Mesodermal cell (in vitro differentiated cells): ENCODE measurements around the gene JARID2.

Experiments used
- H3K27ac ChIP-seq: 2 replicates; pipeline ENCODE4 v1.7.0; 2013; ENCODE audit warnings: mild to moderate bottlenecking, low read depth, low read length, moderate library complexity; ENCODE audit not compliant: severe bottlenecking
- H3K36me3 ChIP-seq: 2 replicates; pipeline ENCODE4 v1.7.1; 2013; ENCODE audit warnings: mild to moderate bottlenecking, low read length, moderate library complexity; ENCODE audit not compliant: control insufficient read depth, insufficient read depth
- H3K4me1 ChIP-seq: one replicate; pipeline ENCODE4 v1.7.1; 2013; ENCODE audit warnings: mild to moderate bottlenecking, low read length; ENCODE audit not compliant: insufficient read depth, control insufficient read depth, poor library complexity, severe bottlenecking
- H3K4me3 ChIP-seq: 2 replicates; pipeline ENCODE4 v1.7.0; 2013; ENCODE audit warnings: low read length, control low read depth, mild to moderate bottlenecking; ENCODE audit not compliant: insufficient read depth, poor library complexity, severe bottlenecking; ENCODE audit errors: extremely low read depth
- H3K9me3 ChIP-seq: 2 replicates; pipeline ENCODE4 v1.7.1; 2013; ENCODE audit warnings: mild to moderate bottlenecking, low read length, moderate library complexity; ENCODE audit not compliant: control insufficient read depth
- WGBS, 2 experiments: methylation state at CpG; one replicate each; pipeline ENCODE4 v1.1.5; 2013; ENCODE audit warnings: missing lambda C conversion rate in 2 of 2; ENCODE audit not compliant: insufficient coverage in 2 of 2; 5-methylcytosine and 5-hydroxymethylcytosine counted together

JARID2 gene

GRCh38 chr6:15378866-15379265 lies 133.0 kb downstream of the JARID2 start:
- Histone ChIP-seq H3K27ac (no peak overlapping the region), H3K9me3 (no peaks in the 10 kb centered on the region), H3K36me3 (peaks cover 18% of the 10 kb centered on the region), H3K4me3 (no peak overlapping the region), H3K4me1 (peaks cover 12% of the 10 kb centered on the region)
- 81 to 91% methylated on average over 3 to 4 of the region's 4 CpGs for WGBS, 2 experiments

DNA sequence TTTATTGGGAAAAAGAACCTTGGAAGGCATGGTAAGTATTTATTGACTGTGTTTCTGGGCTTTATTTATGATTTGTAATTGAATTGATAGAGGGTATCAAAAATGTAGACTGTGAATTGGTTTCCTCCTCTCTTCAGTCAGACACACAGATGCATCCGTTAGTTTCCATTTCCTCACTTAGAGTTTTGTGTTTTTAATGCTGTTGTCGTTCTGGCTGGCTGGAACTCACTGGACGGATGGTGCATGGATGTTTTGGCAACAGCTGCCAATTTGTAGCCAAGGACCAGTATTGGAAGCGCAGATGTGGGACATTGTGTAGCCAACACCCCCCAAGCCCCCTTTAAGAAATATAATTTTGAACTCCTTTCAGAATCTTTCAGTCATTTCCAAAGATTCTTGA lies 134.5 kb downstream of the JARID2 start:
- no peak overlapping the region for H3K4me3 ChIP-seq
- WGBS, 2 experiments = no CpG with 5 or more reads among the region's 4 CpGs
- no peaks in the 10 kb centered on the region for H3K9me3 ChIP-seq
- peaks cover 12% of the 10 kb centered on the region for H3K36me3 ChIP-seq
- peaks cover 12% of the 10 kb centered on the region for H3K4me1 ChIP-seq
- H3K27ac ChIP-seq = no peak overlapping the region

GRCh38 chr6:15382089-15382488 lies 136.2 kb downstream of the JARID2 start:
- Histone ChIP-seq H3K4me1 (peaks cover 16% of the 10 kb centered on the region), H3K27ac (no peak overlapping the region), H3K9me3 (no peaks in the 10 kb centered on the region), H3K4me3 (no peak overlapping the region), H3K36me3 (peaks cover under 1% of the 10 kb centered on the region)
- WGBS, 2 experiments = 78 to 83% methylated on average over 3 to 5 of the region's 7 CpGs

DNA sequence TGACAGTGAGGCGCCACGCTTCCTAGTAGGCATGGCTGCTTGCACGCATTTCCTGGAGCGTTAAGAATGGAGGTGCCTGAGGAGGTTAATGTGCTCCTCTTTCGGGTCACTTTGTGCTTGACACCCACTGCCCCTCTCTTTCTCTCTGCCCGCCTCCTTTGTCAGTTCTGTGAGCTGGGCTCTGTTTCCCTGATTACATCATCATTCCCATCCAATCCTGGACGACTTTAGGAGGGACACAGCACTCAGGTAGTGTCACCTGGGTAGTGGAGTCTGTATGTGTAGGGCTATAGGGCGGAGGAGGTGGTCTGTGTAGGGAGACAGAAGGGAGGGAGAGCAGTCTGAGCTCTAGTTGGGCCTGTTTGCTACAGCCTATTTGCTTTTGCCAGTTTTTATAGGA lies 136.8 kb downstream of the JARID2 start:
- H3K36me3 ChIP-seq = no peaks in the 10 kb centered on the region
- WGBS, 2 experiments = 84 to 88% methylated on average over 4 to 8 of the region's 8 CpGs

GRCh38 chr6:15384901-15385300 lies 139.0 kb downstream of the JARID2 start:
- Histone ChIP-seq H3K9me3 (no peaks in the 10 kb centered on the region), H3K4me1 (peaks cover 22% of the 10 kb centered on the region), H3K27ac (no peak overlapping the region), H3K4me3 (no peak overlapping the region), H3K36me3 (no peaks in the 10 kb centered on the region)
- 62 to 63% methylated on average over 4 of the region's 4 CpGs for WGBS, 2 experiments

More for the DNA sequence above, 136.8 kb downstream of the JARID2 start:
- Histone ChIP-seq H3K4me3 (no peak overlapping the region), H3K27ac (no peak overlapping the region), H3K4me1 (peaks cover 16% of the 10 kb centered on the region), H3K9me3 (no peaks in the 10 kb centered on the region)

DNA sequence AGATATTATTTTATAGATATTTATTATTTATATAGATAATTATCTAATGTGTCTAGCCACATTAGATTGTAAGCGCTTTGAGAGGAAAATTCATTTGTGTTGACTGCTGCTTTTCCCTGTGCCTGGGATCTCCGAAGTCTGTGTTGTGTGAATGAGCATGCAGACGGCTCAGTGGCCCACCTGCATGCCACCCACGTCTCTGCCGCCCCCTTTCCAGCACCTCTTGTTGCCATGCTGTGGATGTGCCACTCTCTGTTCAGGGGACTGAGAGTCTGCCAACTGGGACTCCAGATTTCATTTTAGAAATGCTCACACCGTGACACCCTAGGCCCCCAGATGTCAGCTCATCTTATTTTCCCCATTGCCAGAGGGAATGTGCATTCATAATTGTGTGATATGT lies 139.7 kb downstream of the JARID2 start:
- Histone ChIP-seq H3K36me3 (no peaks in the 10 kb centered on the region), H3K9me3 (no peaks in the 10 kb centered on the region), H3K4me3 (no peak overlapping the region), H3K27ac (no peak overlapping the region), H3K4me1 (peaks cover 28% of the 10 kb centered on the region)
- 92 to 93% methylated on average over 4 of the region's 6 CpGs for WGBS, 2 experiments

DNA sequence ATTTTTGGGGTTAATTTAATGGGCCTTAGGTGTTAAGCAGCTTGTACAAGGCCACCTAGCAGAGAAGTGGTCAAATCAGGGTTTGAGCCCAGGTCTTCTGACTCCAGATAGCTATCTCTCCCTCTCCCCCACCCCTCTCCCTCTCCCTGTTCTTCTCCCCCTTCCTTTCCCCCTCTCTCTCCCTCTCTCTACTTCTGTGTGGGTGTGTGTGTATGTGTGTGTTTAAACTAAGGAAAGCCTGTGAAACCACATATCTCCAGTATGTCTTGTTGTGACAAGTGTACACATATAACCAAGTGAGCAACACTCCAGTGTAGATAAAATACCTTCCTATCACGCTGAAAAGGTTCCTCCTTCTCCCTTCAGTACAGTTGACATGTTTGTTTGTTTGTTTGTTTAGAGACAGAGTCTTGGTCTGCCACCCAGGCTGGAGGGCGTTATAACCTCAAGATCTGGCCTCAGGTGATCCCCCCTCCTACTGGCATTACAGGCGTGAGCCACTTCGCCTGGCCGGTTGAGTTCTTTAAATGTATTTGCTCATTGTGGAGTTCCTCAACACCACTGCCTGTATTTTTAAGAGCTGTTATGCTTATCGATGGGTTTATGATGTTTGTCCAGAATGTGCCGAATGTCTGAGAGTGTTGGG lies 140.4 kb downstream of the JARID2 start:
- Histone ChIP-seq H3K4me3 (no peak overlapping the region), H3K36me3 (no peaks in the 10 kb centered on the region), H3K9me3 (no peaks in the 10 kb centered on the region), H3K4me1 (peaks cover 29% of the 10 kb centered on the region), H3K27ac (no peak overlapping the region)
- WGBS, 2 experiments = 98 to 100% methylated on average over 2 to 3 of the region's 7 CpGs

- Histone ChIP-seq H3K9me3 (no peaks in the 10 kb centered on the region), H3K4me1 (peaks cover 29% of the 10 kb centered on the region), H3K27ac (no peak overlapping the region), H3K36me3 (no peaks in the 10 kb centered on the region), H3K4me3 (no peak overlapping the region)
- 88 to 100% methylated on average over 1 to 2 of the region's 3 CpGs for WGBS, 2 experiments
Measured at GRCh38 chr6:15386756-15387112, 140.9 kb downstream of the JARID2 start.

GRCh38 chr6:15387118-15387517 lies 141.2 kb downstream of the JARID2 start:
- 100% methylated on average over 1 to 2 of the region's 5 CpGs for WGBS, 2 experiments
- Histone ChIP-seq H3K27ac (no peak overlapping the region), H3K36me3 (no peaks in the 10 kb centered on the region), H3K4me3 (no peak overlapping the region), H3K4me1 (peaks cover 29% of the 10 kb centered on the region), H3K9me3 (no peaks in the 10 kb centered on the region)

- no peaks in the 10 kb centered on the region for H3K36me3 ChIP-seq
- H3K9me3 ChIP-seq = no peaks in the 10 kb centered on the region
- WGBS, 2 experiments = 80 to 91% methylated on average over 1 to 6 of the region's 6 CpGs
- no peak overlapping the region for H3K27ac ChIP-seq
- H3K4me3 ChIP-seq = no peak overlapping the region
- peaks cover 24% of the 10 kb centered on the region for H3K4me1 ChIP-seq
Measured at GRCh38 chr6:15389084-15389764, 143.4 kb downstream of the JARID2 start.
